HG02943 (cell line): ENCODE results near the gene LHFPL3.
"Not testable (repeated sequence)": the region's sequence is repeated elsewhere in the genome, so short reads cannot be mapped to it uniquely, and the experiment has no call there.

ENCODE experiments used
- ATAC-seq: cut with Tn5 transposase; IDR thresholded peaks from one replicate; pipeline ENCODE4 v1.9.1; 2021; ENCODE audit warnings: mild to moderate bottlenecking, low read depth, moderate library complexity; ENCODE audit not compliant: unreplicated experiment

The LHFPL3 gene

GRCh38 chr7:104921596-104921995 lies 593.2 kb downstream of the LHFPL3 start:
- no peak for ATAC-seq

GRCh38 chr7:104922182-104923009 lies 594.0 kb downstream of the LHFPL3 start:
- ATAC-seq, result no peak

DNA sequence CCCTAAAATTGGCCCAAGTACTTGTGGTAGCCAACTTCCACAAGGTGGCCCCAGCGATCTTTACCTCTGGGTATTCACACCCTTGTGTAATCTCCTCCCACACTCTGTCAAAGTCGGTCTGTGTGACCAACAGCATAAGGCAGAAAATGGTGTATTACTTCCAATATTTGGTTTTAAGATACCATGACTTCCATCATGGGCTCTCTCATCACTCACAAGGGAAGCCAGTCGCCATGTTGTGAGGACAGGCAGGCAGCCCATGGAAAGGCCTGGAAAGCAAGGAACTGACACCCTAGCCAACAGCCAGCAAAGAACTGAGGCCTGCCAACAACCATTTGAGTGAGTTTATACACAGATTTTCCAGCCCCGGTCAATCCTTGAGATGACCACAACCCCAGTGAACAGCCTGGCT lies 594.6 kb downstream of the LHFPL3 start:
- ATAC-seq, result peak; percentile 96

DNA sequence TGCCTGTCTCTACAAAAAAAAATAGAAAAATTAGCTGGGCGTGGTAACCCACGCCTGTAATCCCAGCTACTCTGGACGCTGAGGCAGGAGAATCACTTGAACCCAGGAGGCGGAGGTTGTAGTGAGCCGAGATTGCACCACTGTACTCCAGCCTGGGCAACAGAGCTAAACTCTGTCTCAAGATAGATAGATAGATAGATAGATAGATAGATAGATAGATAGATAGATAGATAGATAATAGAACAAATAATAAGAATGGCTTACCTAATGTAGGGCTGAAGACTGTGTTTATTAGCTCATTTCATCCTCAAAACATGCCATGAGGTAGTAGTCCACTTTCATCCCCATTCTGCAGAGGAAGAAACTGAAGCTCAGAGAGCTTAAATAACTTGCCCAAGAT lies 597.8 kb downstream of the LHFPL3 start:
- not testable (repeated sequence) for ATAC-seq

DNA sequence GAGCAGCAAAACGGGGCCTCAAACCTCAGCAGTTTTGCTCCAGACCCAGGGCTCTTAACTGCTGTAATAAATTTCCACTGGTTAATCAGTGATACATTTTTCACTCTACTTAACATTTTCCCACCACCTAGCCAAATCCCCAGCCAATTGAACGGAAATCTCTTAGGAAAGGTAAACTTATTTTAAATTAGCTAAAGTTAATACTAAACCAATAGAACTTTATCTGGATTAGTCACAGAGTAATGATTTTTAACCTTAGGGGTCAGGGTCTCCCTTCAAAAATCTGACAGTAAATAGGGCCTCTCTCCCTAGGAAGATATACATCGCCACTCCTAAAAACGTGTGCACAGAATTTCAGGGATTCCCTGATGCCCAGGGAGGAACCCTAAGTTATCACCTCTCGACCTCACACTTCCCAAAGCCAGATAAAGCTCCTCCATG lies 598.2 kb downstream of the LHFPL3 start:
- no peak for ATAC-seq

- ATAC-seq, result no peak
These were observed 598.7 kb downstream of the LHFPL3 start for GRCh38 chr7:104927055-104927454.

- no peak for ATAC-seq
These were observed 600.5 kb downstream of the LHFPL3 start for GRCh38 chr7:104928721-104929400.

GRCh38 chr7:104929921-104930320 lies 601.5 kb downstream of the LHFPL3 start:
- no peak for ATAC-seq

DNA sequence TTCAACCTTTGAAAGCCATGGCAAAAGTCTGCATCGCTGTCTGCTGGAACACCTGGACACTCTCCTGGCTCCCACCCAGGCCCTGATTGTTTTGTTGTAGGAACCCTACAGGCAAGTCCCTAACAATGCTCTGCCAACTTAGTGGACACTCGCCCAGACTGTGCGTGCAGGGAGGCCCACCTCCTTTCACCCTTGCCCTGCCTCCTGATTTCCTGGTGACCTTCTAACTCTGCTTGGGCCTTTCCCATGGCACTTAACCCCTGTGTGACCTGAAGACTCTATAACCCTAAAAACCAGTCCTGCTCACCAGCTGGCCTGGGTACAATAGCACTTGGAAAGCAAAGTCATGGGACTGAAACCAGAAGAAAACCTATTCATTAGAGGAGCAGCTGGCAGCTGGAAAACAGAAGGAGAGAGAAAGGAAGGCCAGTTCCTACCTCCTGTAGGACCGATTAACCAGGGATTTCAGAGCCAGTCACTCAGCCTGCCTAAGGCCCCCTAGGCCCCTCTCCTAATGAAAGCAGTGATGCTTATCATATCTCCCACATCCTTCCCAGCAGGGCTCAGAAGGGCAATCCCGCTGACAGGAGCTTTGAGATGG lies 602.9 kb downstream of the LHFPL3 start:
- ATAC-seq, result no peak

GRCh38 chr7:104933022-104933421 lies 604.6 kb downstream of the LHFPL3 start:
- no peak for ATAC-seq

DNA sequence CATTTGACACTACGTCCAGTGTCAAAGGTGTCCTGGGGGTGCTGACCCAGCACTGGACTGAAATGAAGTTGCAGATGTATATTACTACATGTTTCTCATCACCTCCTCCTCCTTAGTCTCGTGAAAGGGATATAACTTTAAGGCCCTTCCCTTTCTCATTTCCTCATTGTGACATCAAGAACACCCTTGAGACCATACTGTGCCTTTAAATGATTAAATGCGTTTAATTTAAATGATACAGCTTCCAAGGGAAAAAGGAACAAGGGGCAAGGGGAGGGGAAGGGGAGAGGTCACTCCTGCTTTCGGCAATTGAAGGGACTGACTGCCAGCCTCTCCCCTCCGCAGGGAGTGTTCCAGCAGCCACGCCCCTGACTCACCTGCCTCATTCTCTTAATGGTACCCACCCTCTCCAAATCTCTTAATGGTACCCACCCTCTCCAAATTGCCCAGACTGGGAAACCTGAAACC lies 605.2 kb downstream of the LHFPL3 start:
- no peak for ATAC-seq

DNA sequence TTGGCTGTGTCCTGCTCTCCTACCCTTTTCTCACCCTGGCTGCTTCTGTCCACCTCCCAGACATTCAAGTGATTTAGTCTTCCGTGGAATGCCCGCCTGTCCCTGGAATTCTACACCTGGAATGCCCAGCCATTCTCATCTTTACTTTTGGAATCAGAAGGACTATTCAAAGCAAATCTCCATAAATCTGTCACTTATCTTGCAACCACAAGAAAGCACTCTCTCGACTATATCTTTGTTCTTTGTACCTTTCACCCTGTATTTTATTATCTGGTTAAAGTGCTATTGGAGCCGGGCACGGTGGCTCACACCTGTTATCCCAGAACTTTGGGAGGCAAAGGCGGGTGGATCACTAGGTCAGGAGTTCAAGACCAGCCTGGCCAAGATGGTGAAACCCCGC lies 606.3 kb downstream of the LHFPL3 start:
- no peak for ATAC-seq

DNA sequence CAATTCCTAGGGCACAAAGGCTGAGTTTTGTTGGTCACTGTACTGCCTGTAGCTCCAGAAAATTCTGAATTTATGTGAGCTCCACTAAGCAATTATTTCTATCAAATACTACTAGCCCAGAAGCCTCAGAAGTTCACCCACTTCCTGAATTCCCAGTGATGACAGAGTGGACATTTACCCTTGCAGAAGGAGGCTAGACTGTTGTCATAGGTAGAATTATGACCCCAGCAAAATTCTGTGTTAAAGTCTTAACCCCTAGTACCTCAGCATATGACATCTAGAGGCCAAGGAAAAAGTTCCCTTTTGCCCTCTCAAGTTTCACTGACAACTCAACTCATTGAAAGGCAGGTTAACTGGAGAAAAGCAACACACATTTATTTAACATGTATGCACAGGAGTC lies 606.9 kb downstream of the LHFPL3 start:
- ATAC-seq, result no peak

DNA sequence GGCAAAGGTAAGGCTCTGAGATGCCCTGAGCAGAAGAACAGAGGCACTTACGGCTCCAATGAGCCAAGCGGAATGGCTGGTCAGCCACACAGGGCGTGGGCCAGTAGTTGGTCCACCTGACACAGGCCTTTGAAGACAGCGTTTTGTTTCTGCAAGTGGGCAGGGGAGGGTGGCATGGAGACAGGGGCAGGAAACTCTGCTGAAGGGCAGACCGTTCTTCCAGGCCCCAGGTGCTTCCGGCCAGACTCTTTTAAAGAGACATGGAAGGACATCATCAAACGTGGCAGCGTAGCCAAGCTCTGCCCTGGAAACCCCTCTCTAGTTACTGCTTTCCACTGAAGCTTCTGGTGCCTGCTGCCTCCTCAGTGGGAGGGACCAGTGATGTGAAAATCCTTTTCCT lies 608.1 kb downstream of the LHFPL3 start:
- ATAC-seq, result no peak

DNA sequence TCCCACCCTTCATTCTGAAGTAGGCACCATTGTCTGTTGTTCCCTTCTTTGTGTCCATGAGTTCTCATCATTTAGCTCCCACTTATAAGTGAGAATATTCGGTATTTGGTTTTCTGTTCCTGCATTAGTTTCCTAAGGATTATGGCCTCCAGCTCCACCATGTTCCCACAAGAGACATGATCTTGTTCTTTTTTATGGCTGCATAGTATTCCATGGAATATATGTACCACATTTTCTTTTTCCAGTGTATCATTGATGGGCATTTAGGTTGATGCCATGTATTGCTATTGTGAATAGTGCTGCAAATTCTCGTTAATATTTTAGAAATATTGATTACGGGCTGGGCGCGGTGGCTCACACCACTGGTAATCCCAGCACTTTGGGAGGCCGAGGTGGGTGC lies 609.1 kb downstream of the LHFPL3 start:
- not testable (repeated sequence) for ATAC-seq

- ATAC-seq, result no peak
These were observed 610.5 kb downstream of the LHFPL3 start for GRCh38 chr7:104938741-104939390.

- no peak for ATAC-seq
These were observed 611.8 kb downstream of the LHFPL3 start for GRCh38 chr7:104940023-104940710.

- ATAC-seq, result no peak
These were observed 615.3 kb downstream of the LHFPL3 start for GRCh38 chr7:104943502-104944343.

GRCh38 chr7:104945599-104945956 lies 617.2 kb downstream of the LHFPL3 start:
- ATAC-seq, result no peak
